A673 (cell line): ENCODE measurements around the gene CUX1. TPM values are rescaled to one million over a fixed set of nuclear protein-coding genes. Genes with fewer than 3 reads are reported as not detected.

Experiments used
- BruUV-seq: library from RNA; stranded (reverse); fragments of 400-500 nt; replicated peaks from 2 replicates; lab custom pipeline; 2021; lab: Mats Ljungman, UMichigan
- CTCF ChIA-PET: fragments of 300-600 bp; sonication (Branson Sonifier 250); formaldehyde crosslinking; loops from one replicate; lab custom pipeline; 2022; ENCODE audit warnings: antibody characterized with exemption; lab: Charles Lee
- POLR2A ChIA-PET: fragments of 300-600 bp; sonication (Branson Sonifier 250); formaldehyde crosslinking; loops from one replicate; lab custom pipeline; 2022; ENCODE audit warnings: antibody characterized with exemption; ENCODE audit not compliant: low non-redundant PET; lab: Charles Lee
- DNase-seq: peaks from one replicate; pipeline ENCODE4 v3.0.0-alpha.2; 2015; ENCODE audit warnings: low spot score
- H3K27ac ChIP-seq: fragments of 200-600 bp; sonication (generic); 2 replicates; pipeline ENCODE4 v1.5.1; 2016; ENCODE audit warnings: mixed run types, low read depth, mild to moderate bottlenecking, mixed read lengths, antibody characterized with exemption, low read length; ENCODE audit not compliant: poor library complexity, severe bottlenecking
- H3K27me3 ChIP-seq: fragments of 200-600 bp; sonication (generic); replicated peaks from 2 replicates; pipeline ENCODE4 v1.6.1; 2017; ENCODE audit warnings: mixed run types, low read depth, mild to moderate bottlenecking, mixed read lengths, antibody characterized with exemption, low read length; ENCODE audit not compliant: insufficient read depth, poor library complexity
- H3K36me3 ChIP-seq: fragments of 200-600 bp; sonication (generic); 2 replicates; pipeline ENCODE4 v1.6.1; 2016; ENCODE audit warnings: mixed run types, mild to moderate bottlenecking, mixed read lengths, antibody characterized with exemption, low read length; ENCODE audit not compliant: insufficient read depth, poor library complexity, severe bottlenecking
- H3K4me1 ChIP-seq: fragments of 200-600 bp; sonication (generic); 2 replicates; pipeline ENCODE4 v1.6.1; 2017; ENCODE audit warnings: mixed run types, mild to moderate bottlenecking, mixed read lengths, antibody characterized with exemption, low read length; ENCODE audit not compliant: insufficient read depth, poor library complexity, severe bottlenecking
- H3K4me3 ChIP-seq: fragments of 200-600 bp; sonication (generic); 2 replicates; pipeline ENCODE4 v1.5.1; 2016; ENCODE audit warnings: low read depth, mixed run types, mild to moderate bottlenecking, mixed read lengths, low read length; ENCODE audit not compliant: poor library complexity, severe bottlenecking
- H3K9me3 ChIP-seq: fragments of 200-600 bp; sonication (generic); 2 replicates; pipeline ENCODE4 v1.6.1; 2016; ENCODE audit warnings: mixed run types, low read depth, mild to moderate bottlenecking, mixed read lengths, antibody characterized with exemption, low read length; ENCODE audit not compliant: poor library complexity, severe bottlenecking
- CTCF ChIP-seq: fragments of 300-800, 200-600 bp; sonication (generic); conservative IDR thresholded peaks from 2 replicates; pipeline ENCODE4 v1.5.1; 2017; ENCODE audit warnings: low read depth, mild to moderate bottlenecking, antibody characterized with exemption, low read length, moderate library complexity, mixed read lengths
- EZH2 ChIP-seq: fragments of 200-600 bp; sonication (generic); IDR thresholded peaks from 2 replicates; pipeline ENCODE4 v1.6.1; 2017; ENCODE audit warnings: borderline replicate concordance, low read depth, mild to moderate bottlenecking, mixed read lengths, antibody characterized with exemption, low read length; ENCODE audit not compliant: poor library complexity, severe bottlenecking
- intact Hi-C: fragments of 100-400 bp; cut with micrococcal nuclease; formaldehyde crosslinking; loops from one replicate; pipeline ENCODE4 v1.10.0; 2022; ENCODE audit not compliant: unreplicated experiment
- total RNA-seq: library from RNA; stranded (reverse); gene quantifications from 2 replicates; pipeline ENCODE4 v1.2.3, GENCODE V29; 2021

CUX1 gene
- total RNA-seq, 1 experiment from 2014 or later = 49.4 TPM

- no peaks in the 10 kb centered on the region for H3K36me3 ChIP-seq
- ChIA-PET CTCF (no interaction called here), POLR2A (no interaction called here)
- H3K4me3 ChIP-seq = no peak overlapping the region
- H3K27ac ChIP-seq = no peak overlapping the region
- intact Hi-C loops = no loop called here
- H3K9me3 ChIP-seq = no peaks in the 10 kb centered on the region
- H3K4me1 ChIP-seq = no peaks in the 10 kb centered on the region
- TF ChIP-seq CTCF (no peak), EZH2 (no peak)
- no peaks in the 10 kb centered on the region for H3K27me3 ChIP-seq
- BruUV-seq = no TSS peak
- DNase-seq = no peak
Observed at GRCh38 chr7:102111061-102112041, 293.9 kb downstream of the CUX1 start.

DNA sequence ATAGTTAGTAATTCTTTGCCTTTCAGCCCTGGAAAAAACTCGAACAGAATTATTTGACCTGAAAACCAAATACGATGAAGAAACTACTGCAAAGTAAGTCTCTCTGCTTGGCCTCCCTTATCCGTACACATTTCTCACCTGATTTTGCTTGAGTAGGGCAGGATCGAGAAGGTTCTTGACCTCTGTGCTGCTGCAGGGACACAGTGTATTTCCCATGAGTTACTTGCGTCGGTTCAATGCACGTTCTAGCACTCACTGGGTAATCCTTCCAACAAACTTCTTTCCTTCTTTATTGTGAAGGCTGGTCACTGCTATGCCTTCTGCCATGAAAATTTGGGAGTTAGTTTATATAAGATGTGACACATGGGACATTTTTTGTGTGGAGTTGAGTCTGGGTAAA lies 297.8 kb downstream of the CUX1 start:
- Histone ChIP-seq H3K36me3 (no peaks in the 10 kb centered on the region), H3K9me3 (no peaks in the 10 kb centered on the region), H3K4me3 (no peak overlapping the region), H3K4me1 (peaks cover 14% of the 10 kb centered on the region), H3K27ac (no peak overlapping the region), H3K27me3 (no peaks in the 10 kb centered on the region)
- intact Hi-C loops = no loop called here
- ChIA-PET CTCF (no interaction called here), POLR2A (no interaction called here)
- BruUV-seq = no TSS peak
- no peak for DNase-seq
- TF ChIP-seq EZH2 (no peak), CTCF (no peak)

DNA sequence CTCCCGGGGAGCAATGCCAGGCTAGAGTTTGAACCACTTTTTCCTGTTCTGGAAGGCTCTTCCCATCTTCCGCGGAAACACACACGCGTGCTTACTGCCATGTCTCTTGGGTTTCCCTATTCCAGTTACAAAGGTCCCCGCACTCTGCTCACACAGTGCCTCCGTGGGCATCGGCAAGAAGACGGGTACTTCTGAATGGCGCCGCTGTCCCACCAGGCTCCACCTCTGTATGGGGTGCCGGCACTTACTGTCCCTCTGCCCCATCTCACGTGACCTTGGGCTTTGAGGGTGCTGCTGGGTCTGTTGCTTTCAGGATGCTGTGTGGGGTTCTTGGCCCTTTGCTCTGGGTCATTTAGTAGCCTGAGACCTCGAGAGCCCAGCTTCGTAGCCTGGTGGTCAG lies 298.5 kb downstream of the CUX1 start:
- Histone ChIP-seq H3K27me3 (no peaks in the 10 kb centered on the region), H3K4me3 (no peak overlapping the region), H3K9me3 (no peaks in the 10 kb centered on the region), H3K27ac (no peak overlapping the region), H3K4me1 (peaks cover 22% of the 10 kb centered on the region), H3K36me3 (no peaks in the 10 kb centered on the region)
- no TSS peak for BruUV-seq
- ChIA-PET POLR2A (no interaction called here), CTCF (no interaction called here)
- TF ChIP-seq EZH2 (no peak), CTCF (no peak)
- no peak for DNase-seq
- intact Hi-C loops = no loop called here
